ENCODE measurements around the gene MTMR12.
A peak's percentile ranks its signal among the peaks of the same experiment; 100 is the strongest.

Gene MTMR12

DNA sequence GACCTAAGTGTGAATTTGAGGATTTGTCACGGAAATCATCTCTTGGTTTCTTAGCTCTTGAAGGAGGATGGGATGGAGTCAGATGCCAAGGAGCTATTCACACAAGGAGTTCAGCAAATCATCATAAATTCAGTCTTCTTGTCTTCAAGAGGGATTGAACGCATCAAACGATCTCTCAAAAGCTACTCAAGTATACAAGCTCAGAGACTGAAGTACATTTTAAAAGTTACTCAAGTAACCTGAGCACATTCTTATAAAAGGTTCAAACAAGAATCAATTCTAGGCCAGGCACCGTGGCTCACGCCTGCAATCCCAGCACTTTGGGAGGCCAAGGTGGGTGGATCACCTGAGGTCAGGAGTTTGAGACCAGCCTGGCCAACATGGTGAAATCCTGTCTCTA is 117.5 kb downstream of the MTMR12 start:
- no peaks in the 10 kb centered on the region for H3K27me3 Mint-ChIP-seq (ENCODE audit: low read depth)
- TF ChIP-seq, protein P1, sequence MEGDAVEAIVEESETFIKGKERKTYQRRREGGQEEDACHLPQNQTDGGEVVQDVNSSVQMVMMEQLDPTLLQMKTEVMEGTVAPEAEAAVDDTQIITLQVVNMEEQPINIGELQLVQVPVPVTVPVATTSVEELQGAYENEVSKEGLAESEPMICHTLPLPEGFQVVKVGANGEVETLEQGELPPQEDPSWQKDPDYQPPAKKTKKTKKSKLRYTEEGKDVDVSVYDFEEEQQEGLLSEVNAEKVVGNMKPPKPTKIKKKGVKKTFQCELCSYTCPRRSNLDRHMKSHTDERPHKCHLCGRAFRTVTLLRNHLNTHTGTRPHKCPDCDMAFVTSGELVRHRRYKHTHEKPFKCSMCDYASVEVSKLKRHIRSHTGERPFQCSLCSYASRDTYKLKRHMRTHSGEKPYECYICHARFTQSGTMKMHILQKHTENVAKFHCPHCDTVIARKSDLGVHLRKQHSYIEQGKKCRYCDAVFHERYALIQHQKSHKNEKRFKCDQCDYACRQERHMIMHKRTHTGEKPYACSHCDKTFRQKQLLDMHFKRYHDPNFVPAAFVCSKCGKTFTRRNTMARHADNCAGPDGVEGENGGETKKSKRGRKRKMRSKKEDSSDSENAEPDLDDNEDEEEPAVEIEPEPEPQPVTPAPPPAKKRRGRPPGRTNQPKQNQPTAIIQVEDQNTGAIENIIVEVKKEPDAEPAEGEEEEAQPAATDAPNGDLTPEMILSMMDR (IDR thresholded peaks at IDR 0.05; ENCODE audit: unreplicated experiment in 3 of 3): no peak
- H3K36me3 Mint-ChIP-seq (ENCODE audit: low read depth): no peaks in the 10 kb centered on the region
- H3K27ac Mint-ChIP-seq: no peak overlapping the region
- peaks cover 13% of the 10 kb centered on the region for H3K4me1 Mint-ChIP-seq
- no peak overlapping the region for H3K4me3 Mint-ChIP-seq
- H3K9me3 Mint-ChIP-seq: peaks cover 4% of the 10 kb centered on the region

DNA sequence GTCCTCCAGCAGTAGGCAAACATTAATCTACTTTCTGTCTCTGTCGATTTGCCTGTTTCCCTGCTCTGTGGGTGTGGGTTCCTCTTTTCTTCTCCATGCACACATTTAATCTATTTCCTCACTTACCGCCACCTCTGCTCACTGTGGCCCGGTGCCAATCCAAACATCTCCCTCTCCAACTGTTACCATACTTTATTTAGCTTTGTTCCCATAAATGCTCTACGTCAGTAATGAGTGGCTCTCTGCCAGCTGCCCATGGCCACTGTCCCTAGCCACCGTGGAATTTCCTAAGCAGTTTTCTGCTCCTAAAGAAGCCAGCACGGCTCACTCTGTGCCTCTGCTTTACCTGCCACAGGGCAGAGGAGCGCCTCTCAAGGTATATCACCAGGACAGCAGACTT is 119.1 kb downstream of the MTMR12 start:
- TF ChIP-seq, protein P1 (IDR thresholded peaks at IDR 0.05; ENCODE audit: unreplicated experiment in 3 of 3): no peak
- Mint-ChIP-seq H3K36me3 (ENCODE audit: low read depth) (no peaks in the 10 kb centered on the region), H3K27me3 (ENCODE audit: low read depth) (no peaks in the 10 kb centered on the region), H3K4me1 (peaks cover 17% of the 10 kb centered on the region), H3K4me3 (peak overlapping the region; percentile 0 to 9 (median 1)), H3K9me3 (peaks cover 6% of the 10 kb centered on the region), H3K27ac (peak overlapping the region; percentile 46 to 76 (median 71))

DNA sequence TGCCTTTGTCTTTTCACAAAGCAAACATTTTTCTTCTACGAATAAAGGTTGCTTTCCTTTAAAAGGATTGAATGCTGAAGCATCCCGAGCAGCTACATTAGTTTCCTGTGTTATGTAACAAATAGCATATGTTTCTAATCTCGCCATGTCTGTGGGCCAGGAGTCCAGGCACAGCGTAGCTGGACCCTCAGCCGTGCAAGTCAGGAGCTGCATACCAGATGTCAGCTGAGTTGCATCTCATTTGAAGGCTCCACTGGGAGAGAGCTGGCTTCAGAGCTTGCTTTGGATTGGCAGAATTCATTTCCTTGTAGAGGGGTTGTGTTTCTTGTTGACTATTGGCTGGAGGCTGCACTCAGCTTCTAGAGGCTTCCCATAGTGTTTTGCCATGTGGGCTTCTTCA is 122.6 kb downstream of the MTMR12 start:
- Mint-ChIP-seq H3K27ac (peak overlapping the region; percentile 73 to 77 (median 73)), H3K27me3 (ENCODE audit: low read depth) (no peaks in the 10 kb centered on the region), H3K4me3 (peak overlapping the region in 1 of 3 experiments; percentile 34), H3K36me3 (ENCODE audit: low read depth) (no peaks in the 10 kb centered on the region), H3K4me1 (peaks cover 17% of the 10 kb centered on the region), H3K9me3 (peaks cover 9% of the 10 kb centered on the region)
- TF ChIP-seq, protein P1 (IDR thresholded peaks at IDR 0.05; ENCODE audit: unreplicated experiment in 3 of 3): no peak

DNA sequence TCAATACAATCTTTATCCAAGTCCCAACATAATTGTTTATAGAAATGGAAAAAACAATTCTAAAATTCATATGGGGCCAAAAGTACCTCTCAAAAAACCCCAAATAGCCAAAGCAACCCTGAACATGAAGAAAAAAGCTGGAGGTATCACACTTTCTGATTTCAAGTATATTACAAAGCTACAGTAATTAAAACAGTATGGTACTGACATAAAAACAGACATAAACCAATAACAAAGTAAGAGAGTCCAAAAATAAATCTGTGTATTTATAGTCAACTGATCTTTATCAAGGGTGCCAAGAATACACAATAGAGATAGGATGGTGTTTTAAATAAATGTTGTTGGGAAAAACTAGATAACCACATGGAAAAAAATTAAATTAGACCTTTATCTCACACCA is 125.1 kb downstream of the MTMR12 start:
- TF ChIP-seq, protein P1 (IDR thresholded peaks at IDR 0.05; ENCODE audit: unreplicated experiment in 3 of 3): no peak
- peaks cover 6% of the 10 kb centered on the region for H3K4me1 Mint-ChIP-seq
- no peak overlapping the region for H3K27ac Mint-ChIP-seq

DNA sequence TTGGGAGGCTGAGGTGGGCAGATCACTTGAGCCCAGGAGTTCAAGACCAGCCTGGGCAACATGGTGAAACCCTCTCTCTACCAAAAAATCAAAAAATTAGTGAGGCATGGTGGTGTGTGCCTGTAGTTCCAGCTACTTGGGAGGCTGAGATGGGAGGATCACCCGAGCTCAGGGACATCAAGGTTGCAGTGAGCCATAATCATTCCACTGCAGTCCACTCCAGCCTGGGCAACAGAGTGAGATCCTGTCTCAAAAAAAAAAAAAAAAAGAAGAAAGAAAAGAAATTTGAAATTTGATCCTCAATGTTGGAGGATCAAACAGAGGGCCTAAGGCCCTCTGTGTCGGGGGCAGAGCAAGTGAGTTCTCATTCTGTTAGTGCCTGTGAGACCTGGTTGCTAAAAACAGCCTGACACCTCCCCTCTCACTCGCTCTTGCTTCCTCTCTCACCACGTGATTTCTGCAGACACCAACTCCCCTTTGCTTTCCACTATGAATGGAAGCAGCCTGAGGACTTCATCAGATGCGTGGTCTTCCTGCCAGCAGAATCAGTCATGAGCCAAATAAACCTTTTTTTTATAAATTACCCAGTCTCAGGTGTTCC is 130.2 kb downstream of the MTMR12 start:
- H3K9me3 Mint-ChIP-seq: peaks cover 2% of the 10 kb centered on the region
- H3K4me1 Mint-ChIP-seq: peaks cover 3% of the 10 kb centered on the region
- no peak overlapping the region for H3K27ac Mint-ChIP-seq
- H3K4me3 Mint-ChIP-seq: no peak overlapping the region
- TF ChIP-seq, protein P1 (IDR thresholded peaks at IDR 0.05; ENCODE audit: unreplicated experiment in 3 of 3): no peak
- H3K27me3 Mint-ChIP-seq (ENCODE audit: low read depth): no peaks in the 10 kb centered on the region
- no peaks in the 10 kb centered on the region for H3K36me3 Mint-ChIP-seq (ENCODE audit: low read depth)

More for the DNA sequence above, 125.1 kb downstream of the MTMR12 start:
- Mint-ChIP-seq H3K9me3 (peaks cover 9% of the 10 kb centered on the region), H3K4me3 (no peak overlapping the region), H3K27me3 (ENCODE audit: low read depth) (no peaks in the 10 kb centered on the region), H3K36me3 (ENCODE audit: low read depth) (no peaks in the 10 kb centered on the region)

All from nephron (organoid).